Cardiac atrium fibroblast (primary cell): ENCODE data around the gene PARVG. TPM values are rescaled to one million over a fixed set of nuclear protein-coding genes. Genes with fewer than 3 reads are reported as not detected.

Experiments used
- total RNA-seq: library from RNA; depleted of rRNA; stranded (reverse); fragments of >200 nt; gene quantifications from 2 replicates; pipeline ENCODE4 v1.2.3, GENCODE V29; 2015

The PARVG gene, protein sequence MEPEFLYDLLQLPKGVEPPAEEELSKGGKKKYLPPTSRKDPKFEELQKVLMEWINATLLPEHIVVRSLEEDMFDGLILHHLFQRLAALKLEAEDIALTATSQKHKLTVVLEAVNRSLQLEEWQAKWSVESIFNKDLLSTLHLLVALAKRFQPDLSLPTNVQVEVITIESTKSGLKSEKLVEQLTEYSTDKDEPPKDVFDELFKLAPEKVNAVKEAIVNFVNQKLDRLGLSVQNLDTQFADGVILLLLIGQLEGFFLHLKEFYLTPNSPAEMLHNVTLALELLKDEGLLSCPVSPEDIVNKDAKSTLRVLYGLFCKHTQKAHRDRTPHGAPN
- not detected in 2 replicates for total RNA-seq

DNA sequence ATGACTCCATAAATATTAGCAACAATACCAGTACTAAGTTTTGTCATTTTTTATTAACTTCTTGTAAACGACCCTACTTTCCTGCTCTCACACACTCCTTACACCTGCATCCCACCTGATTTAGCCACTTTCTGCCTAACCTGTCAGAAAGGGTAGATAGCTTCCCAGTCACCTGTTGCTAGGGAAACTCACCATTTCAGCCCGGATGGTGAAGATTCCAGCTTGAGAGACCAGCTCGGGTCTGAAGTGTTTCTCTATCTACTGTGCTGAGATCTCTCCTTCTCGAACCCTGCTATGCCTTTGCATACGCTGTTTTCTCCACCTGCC, at the start of gene PARVG:
PARVG (plus strand) TSS at position 220 of the 327 bp plus-strand sequence. CDS start 2,405 bp downstream, outside the sequence.

Other genes starting within 250 kb of the PARVG start
- gene SAMM50, start 225.5 kb upstream of the PARVG start, total RNA-seq = 42.8 and 42.9 TPM in 2 replicates
- gene PARVB, start 156.6 kb upstream of the PARVG start, total RNA-seq = 77.0 and 80.2 TPM in 2 replicates
- 6.9 and 7.5 TPM in 2 replicates for gene SHISAL1, start 132.0 kb downstream of the PARVG start, total RNA-seq